ENCODE measurements around the gene SLC24A2.

Gene SLC24A2

DNA sequence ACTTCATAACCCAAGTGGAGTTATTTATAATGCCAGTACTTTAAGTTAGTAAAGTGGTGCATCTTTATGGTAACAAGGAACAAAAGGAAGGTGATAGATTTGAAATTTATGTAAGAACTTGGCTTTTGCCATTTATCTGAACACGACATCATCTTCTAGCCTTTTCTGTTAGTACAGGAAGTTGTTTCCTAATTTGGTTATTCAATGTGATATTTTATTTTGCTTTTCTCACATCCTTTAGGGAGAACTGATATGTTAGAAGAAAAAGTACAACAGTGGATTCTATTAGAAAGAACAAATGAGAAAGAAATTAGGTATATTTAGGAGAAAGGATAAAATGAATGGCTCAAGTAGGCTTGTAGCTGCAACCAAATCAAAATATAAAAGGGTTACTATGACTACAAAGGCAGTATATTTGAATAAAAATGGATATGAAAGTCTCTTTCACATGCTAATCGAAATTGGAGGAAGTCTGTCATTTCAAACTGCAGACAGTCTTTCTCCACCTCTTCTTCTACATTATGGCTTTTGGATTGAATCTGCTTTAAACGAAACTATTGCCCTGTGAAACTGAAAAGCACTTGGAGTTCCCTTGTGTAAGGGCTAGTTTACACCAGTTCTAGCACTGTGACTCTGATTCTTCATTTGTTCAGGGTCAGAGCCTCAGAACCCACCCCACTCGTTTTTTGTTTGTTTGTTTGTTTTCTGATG, 18.5 kb upstream of the SLC24A2 start:
- TF ChIP-seq CTCF (IDR thresholded peaks at IDR 0.05; ENCODE audit: low read depth, low read length, missing control alignments) = no peak
- DNase-seq (ENCODE audit: low read depth) = no peak
- no peak overlapping the region for H3K4me3 ChIP-seq (ENCODE audit: low read depth, low read length)
- in situ Hi-C loops (cut with HindIII; ENCODE audit: low sequenced_read_pairs) = no loop called here

- no peak for TF ChIP-seq CTCF (IDR thresholded peaks at IDR 0.05; ENCODE audit: low read depth, low read length, missing control alignments)
- in situ Hi-C loops (cut with HindIII; ENCODE audit: low sequenced_read_pairs) = no loop called here
- DNase-seq (ENCODE audit: low read depth) = no peak
- no peak overlapping the region for H3K4me3 ChIP-seq (ENCODE audit: low read depth, low read length)
These were observed 15.6 kb upstream of the SLC24A2 start for GRCh38 chr9:19804431-19804830.

- TF ChIP-seq CTCF (IDR thresholded peaks at IDR 0.05; ENCODE audit: low read depth, low read length, missing control alignments) = no peak
- DNase-seq (ENCODE audit: low read depth) = no peak
- no peak overlapping the region for H3K4me3 ChIP-seq (ENCODE audit: low read depth, low read length)
- in situ Hi-C loops (cut with HindIII; ENCODE audit: low sequenced_read_pairs) = no loop called here
These were observed 12.0 kb upstream of the SLC24A2 start for GRCh38 chr9:19800884-19801283.

- in situ Hi-C loops (cut with HindIII; ENCODE audit: low sequenced_read_pairs) = no loop called here
- no peak overlapping the region for H3K4me3 ChIP-seq (ENCODE audit: low read depth, low read length)
- no peak for DNase-seq (ENCODE audit: low read depth)
- TF ChIP-seq CTCF (IDR thresholded peaks at IDR 0.05; ENCODE audit: low read depth, low read length, missing control alignments) = no peak
These were observed 10.9 kb upstream of the SLC24A2 start for GRCh38 chr9:19799784-19800183.

DNA sequence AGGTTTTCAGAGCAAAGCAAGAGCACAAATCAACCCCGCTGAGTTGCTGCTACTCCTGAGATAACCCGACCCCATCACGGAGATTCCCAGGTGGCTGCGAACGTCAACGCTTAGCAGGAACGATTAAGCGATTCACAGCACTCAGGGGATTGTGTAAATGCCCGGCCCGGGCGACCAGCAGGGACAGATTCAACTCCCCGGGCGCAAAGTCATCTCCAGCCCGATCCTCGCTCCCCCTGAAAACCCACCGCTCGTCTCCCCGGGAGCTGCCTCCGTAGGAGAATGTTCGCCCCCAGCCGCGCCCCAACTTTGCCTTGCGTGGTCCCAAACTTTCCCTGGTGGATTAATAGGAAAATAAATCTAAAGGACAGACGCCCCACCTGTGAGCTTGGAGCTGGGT, 685 bp downstream of the SLC24A2 start:
- TF ChIP-seq CTCF (IDR thresholded peaks at IDR 0.05; ENCODE audit: low read depth, low read length, missing control alignments) = no peak
- H3K4me3 ChIP-seq (ENCODE audit: low read depth, low read length) = no peak overlapping the region
- DNase-seq (ENCODE audit: low read depth) = no peak
- in situ Hi-C loops (cut with HindIII; ENCODE audit: low sequenced_read_pairs) = no loop called here

DNA sequence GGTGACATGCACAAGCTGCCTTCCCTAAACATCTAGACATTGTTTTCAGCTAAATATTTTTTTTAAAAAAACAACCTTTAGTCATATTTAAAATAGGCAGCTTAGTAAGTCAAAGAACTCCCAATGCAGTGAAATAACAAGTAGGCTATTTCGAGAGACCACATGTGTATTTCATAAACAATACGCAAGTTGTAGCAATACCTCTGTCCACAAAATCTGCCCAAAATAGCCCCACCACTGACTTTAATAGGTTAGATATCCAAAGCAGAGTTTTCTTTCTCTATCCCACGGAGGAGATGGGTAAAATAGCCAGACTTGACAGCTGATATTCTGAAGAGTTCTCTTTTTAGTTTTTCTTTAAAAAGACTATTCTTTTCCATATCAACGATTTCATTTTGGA, 1.2 kb downstream of the SLC24A2 start:
- in situ Hi-C loops (cut with HindIII; ENCODE audit: low sequenced_read_pairs) = no loop called here
- TF ChIP-seq CTCF (IDR thresholded peaks at IDR 0.05; ENCODE audit: low read depth, low read length, missing control alignments) = no peak

More for the DNA sequence above, 1.2 kb downstream of the SLC24A2 start:
- no peak for DNase-seq (ENCODE audit: low read depth)
- H3K4me3 ChIP-seq (ENCODE audit: low read depth, low read length) = no peak overlapping the region
